ENCODE measurements around the gene GNG5. TPM values are rescaled to one million over a fixed set of nuclear protein-coding genes. Genes with fewer than 3 reads are reported as not detected.
A peak's percentile ranks its signal among the peaks of the same experiment; 100 is the strongest.

Gene GNG5
- total RNA-seq, 1 donor from 2014 or later = 114 TPM

DNA sequence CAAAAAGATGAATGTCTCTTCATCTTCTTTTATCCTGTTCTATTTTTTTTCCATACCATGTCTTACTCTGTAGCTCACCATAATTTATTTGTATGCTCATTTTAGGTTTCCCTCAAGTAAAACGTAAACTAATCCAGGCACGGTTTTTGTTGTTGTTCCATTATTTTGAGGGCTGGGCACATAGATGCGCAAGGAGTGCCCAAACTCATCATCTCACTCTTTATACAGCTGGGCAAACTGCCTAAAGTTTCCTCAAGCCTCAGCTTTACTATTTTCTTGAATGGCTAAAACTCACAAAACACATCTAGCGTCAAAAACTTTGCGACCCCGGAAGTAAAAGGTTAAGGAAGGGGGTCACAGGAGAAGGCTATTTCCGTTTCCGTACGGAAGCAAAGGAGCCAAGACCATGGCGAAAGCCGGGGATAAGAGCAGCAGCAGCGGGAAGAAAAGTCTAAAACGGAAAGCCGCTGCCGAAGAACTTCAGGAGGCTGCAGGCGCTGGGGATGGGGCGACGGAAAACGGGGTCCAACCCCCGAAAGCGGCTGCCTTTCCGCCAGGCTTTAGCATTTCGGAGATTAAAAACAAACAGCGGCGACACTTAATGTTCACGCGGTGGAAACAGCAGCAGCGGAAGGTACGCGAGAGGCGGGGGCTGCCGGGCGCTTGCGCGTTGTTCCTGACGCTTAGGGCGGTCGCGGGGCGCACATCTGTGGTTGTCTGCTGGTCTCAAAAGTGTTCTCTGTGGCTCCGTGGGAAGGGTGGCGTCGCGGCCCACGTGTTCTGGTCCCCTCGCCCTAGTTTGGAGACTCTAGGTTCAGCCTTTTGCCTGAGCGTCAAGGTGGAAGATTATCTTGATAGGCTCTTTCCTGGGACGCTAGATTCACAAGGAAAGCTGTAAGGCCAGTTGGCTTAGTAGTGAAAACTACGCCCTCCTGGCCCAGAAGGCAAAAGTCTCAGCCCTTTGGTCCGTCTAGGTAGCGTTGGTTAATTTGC is 27.2 kb downstream of the GNG5 start, which contains the start of gene RPF1:
RPF1 (plus strand) TSS at position 391 of the 993 bp plus-strand sequence; CDS start at position 407, 16 bp downstream.
- peak within 1 kb of the TSS; percentile 98 for H3K27ac Mint-ChIP-seq
- H3K9me3 Mint-ChIP-seq = peaks cover 10% of the 10 kb centered on the region
- peaks cover 22% of the 10 kb centered on the region for H3K4me1 Mint-ChIP-seq (ENCODE audit: unreplicated experiment)
- peak within 1 kb of the TSS; percentile 100 for H3K4me3 Mint-ChIP-seq
- H3K36me3 Mint-ChIP-seq = peaks cover 26% of the 10 kb centered on the region
- peaks cover 34% of the 10 kb centered on the region for H3K27me3 Mint-ChIP-seq
- TF ChIP-seq, protein P1, sequence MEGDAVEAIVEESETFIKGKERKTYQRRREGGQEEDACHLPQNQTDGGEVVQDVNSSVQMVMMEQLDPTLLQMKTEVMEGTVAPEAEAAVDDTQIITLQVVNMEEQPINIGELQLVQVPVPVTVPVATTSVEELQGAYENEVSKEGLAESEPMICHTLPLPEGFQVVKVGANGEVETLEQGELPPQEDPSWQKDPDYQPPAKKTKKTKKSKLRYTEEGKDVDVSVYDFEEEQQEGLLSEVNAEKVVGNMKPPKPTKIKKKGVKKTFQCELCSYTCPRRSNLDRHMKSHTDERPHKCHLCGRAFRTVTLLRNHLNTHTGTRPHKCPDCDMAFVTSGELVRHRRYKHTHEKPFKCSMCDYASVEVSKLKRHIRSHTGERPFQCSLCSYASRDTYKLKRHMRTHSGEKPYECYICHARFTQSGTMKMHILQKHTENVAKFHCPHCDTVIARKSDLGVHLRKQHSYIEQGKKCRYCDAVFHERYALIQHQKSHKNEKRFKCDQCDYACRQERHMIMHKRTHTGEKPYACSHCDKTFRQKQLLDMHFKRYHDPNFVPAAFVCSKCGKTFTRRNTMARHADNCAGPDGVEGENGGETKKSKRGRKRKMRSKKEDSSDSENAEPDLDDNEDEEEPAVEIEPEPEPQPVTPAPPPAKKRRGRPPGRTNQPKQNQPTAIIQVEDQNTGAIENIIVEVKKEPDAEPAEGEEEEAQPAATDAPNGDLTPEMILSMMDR (conservative IDR thresholded peaks at IDR 0.05) = no peak
- DNase-seq (ENCODE audit: extremely low spot score, unreplicated experiment) = peak; percentile 78

DNA sequence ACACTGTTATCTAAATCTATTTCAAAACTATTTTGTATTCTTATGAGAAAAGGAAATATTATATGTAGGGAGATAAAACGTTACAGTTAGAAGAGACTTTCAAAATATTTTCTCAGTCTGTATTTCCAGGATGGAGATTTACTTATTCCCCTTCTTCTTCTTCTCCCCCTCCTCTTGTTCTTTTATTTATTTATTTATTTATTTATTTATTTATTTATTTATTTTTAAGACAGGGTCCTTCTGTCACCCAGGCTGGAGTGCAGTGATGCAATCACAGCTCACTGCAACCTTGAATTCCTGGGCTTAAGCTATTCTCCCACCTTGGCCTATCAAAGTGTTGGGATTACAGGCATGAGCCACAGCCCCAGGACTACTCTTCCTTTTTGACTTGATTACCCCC is 30.2 kb downstream of the GNG5 start:
- Mint-ChIP-seq H3K27me3 (peaks cover 52% of the 10 kb centered on the region), H3K4me3 (no peak overlapping the region), H3K36me3 (peaks cover 7% of the 10 kb centered on the region), H3K9me3 (peaks cover 10% of the 10 kb centered on the region), H3K27ac (no peak overlapping the region), H3K4me1 (ENCODE audit: unreplicated experiment) (peaks cover 10% of the 10 kb centered on the region)
- TF ChIP-seq, protein P1 (conservative IDR thresholded peaks at IDR 0.05) = no peak
- DNase-seq (ENCODE audit: extremely low spot score, unreplicated experiment) = no peak

DNA sequence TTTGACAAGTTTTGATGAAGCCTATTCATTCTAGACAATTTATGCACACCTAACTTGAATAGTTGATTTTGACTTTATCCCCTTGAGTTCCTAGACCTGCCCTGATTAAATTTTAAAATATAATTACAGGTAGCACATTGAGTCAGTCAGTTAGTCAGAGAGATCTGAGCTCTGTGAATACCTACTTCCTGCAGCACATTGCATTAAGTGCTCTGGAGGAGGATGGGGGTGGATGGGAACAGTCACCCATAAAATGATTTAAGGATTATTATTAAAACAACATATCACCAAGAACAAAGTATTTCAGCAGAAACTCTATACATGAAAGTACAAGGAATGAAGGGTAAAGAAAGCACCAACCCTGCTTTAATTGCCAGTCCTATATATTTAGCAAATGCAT is 39.1 kb downstream of the GNG5 start:
- Mint-ChIP-seq H3K27me3 (peaks cover 45% of the 10 kb centered on the region), H3K4me3 (no peak overlapping the region), H3K4me1 (ENCODE audit: unreplicated experiment) (no peaks in the 10 kb centered on the region), H3K9me3 (no peaks in the 10 kb centered on the region), H3K27ac (no peak overlapping the region), H3K36me3 (no peaks in the 10 kb centered on the region)
- DNase-seq (ENCODE audit: extremely low spot score, unreplicated experiment) = no peak
- TF ChIP-seq, protein P1 (conservative IDR thresholded peaks at IDR 0.05) = no peak

DNA sequence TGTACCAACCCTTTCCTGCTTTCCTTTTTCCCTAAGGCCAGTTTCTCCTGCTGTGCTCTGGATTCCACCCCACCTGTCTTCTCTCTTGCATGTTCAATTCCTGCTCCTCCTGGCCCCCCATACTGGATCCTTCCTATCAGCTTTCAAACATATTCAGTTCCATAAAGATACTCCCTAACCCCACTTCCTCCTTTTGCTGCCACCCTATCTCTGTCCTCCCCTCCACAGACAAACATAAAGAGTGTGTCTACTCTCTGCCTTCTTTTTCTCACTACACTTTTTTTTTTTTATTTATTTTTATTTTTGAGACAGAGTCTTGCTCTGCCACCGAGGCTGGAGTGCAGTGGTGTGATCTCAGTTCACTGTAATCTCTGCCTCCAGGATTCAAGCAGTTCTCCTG is 44.3 kb downstream of the GNG5 start:
- TF ChIP-seq, protein P1 (conservative IDR thresholded peaks at IDR 0.05) = no peak
- H3K4me3 Mint-ChIP-seq = no peak overlapping the region
- no peaks in the 10 kb centered on the region for H3K9me3 Mint-ChIP-seq
- H3K36me3 Mint-ChIP-seq = no peaks in the 10 kb centered on the region
- DNase-seq (ENCODE audit: extremely low spot score, unreplicated experiment) = no peak
- no peaks in the 10 kb centered on the region for H3K4me1 Mint-ChIP-seq (ENCODE audit: unreplicated experiment)
- peaks cover 37% of the 10 kb centered on the region for H3K27me3 Mint-ChIP-seq
- no peak overlapping the region for H3K27ac Mint-ChIP-seq

DNA sequence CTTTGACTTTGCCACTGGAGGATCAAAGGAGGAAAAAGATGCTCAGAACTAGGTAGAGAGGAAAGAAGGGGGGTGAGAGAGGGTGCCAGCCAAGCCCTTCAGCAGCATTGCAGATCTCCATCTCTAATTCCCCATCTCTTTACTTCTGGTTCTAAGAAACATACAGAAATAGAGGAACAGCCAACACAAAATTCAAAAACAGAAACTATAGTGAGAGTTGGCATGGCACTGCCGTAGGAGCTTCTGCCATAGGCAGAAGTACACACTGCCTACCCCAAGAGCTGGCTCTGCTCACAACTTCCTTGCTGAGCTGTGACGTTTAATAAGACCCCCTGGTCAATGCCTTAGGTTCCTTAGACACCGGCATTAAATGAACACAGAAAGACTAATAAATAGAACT is 53.9 kb downstream of the GNG5 start:
- no peak for DNase-seq (ENCODE audit: extremely low spot score, unreplicated experiment)
- TF ChIP-seq, protein P1 (conservative IDR thresholded peaks at IDR 0.05) = no peak
- H3K27me3 Mint-ChIP-seq = peaks cover 22% of the 10 kb centered on the region
- H3K4me3 Mint-ChIP-seq = no peak overlapping the region
- H3K9me3 Mint-ChIP-seq = no peaks in the 10 kb centered on the region
- no peaks in the 10 kb centered on the region for H3K4me1 Mint-ChIP-seq (ENCODE audit: unreplicated experiment)
- H3K27ac Mint-ChIP-seq = no peak overlapping the region
- no peaks in the 10 kb centered on the region for H3K36me3 Mint-ChIP-seq
